ENCODE results near the gene IL6R. TPM values are rescaled to one million over a fixed set of nuclear protein-coding genes. Genes with fewer than 3 reads are reported as not detected.

Gene IL6R
- polyA plus RNA-seq, 2 donors: 2.7 to 3.4 TPM

- Histone ChIP-seq H3K27ac (ENCODE audit: low read depth in 2 of 2, low read length in 1 of 2) (peak overlapping the region in 1 of 2 donors; percentile 50), H3K9me3 (ENCODE audit: control insufficient read depth in 2 of 2, insufficient read depth in 1 of 2, low read depth in 1 of 2, low read length in 1 of 2) (no peaks in the 10 kb centered on the region), H3K36me3 (ENCODE audit: control insufficient read depth in 2 of 2, insufficient read depth in 2 of 2, low read length in 1 of 2) (peaks cover 3 to 7% of the 10 kb centered on the region in 2 donors), H3K27me3 (ENCODE audit: control insufficient read depth in 1 of 2, insufficient read depth in 2 of 2, low read length in 2 of 2) (no peaks in the 10 kb centered on the region), H3K4me3 (ENCODE audit: low read depth in 1 of 2, low read length in 2 of 2) (no peak overlapping the region), H3K4me1 (ENCODE audit: control insufficient read depth in 2 of 2, insufficient read depth in 2 of 2, low read length in 1 of 2) (peaks cover 5 to 6% of the 10 kb centered on the region in 2 donors)
- WGBS, 2 donors: 59 to 61% methylated on average over 7 of the region's 7 CpGs
Observed at GRCh38 chr1:154445040-154445472, 39.9 kb downstream of the IL6R start.

- peaks cover 3 to 5% of the 10 kb centered on the region in 2 donors for H3K4me1 ChIP-seq (ENCODE audit: control insufficient read depth in 2 of 2, insufficient read depth in 2 of 2, low read length in 1 of 2)
Observed at GRCh38 chr1:154446292-154446691, 41.1 kb downstream of the IL6R start.

DNA sequence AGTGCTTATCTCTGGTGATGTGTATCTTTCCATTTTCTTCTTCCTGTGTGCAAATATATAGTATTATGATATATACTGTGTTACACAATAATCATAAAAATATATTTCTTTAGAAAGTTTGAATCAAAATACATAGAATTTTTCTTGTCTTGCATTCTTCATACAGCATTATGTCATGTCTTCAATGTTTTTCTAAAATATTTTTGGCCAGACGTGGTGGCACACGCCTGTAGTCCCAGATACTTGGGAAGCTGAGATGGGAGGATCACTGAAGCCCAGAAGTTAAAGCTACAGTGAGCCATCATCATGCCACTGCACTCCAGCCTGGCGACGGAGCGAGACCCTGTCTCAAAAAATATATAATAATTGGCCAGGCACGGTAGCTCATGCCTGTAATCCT lies 41.6 kb downstream of the IL6R start:
- H3K4me3 ChIP-seq (ENCODE audit: low read depth in 1 of 2, low read length in 2 of 2): no peak overlapping the region
- WGBS, 2 donors: 87 to 93% methylated on average over 6 of the region's 6 CpGs
- peak overlapping the region in 1 of 2 donors; percentile 10 for H3K27ac ChIP-seq (ENCODE audit: low read depth in 2 of 2, low read length in 1 of 2)
- peaks cover 0 to 5% of the 10 kb centered on the region in 2 donors for H3K4me1 ChIP-seq (ENCODE audit: control insufficient read depth in 2 of 2, insufficient read depth in 2 of 2, low read length in 1 of 2)
- no peaks in the 10 kb centered on the region for H3K27me3 ChIP-seq (ENCODE audit: control insufficient read depth in 1 of 2, insufficient read depth in 2 of 2, low read length in 2 of 2)
- peaks cover 6 to 11% of the 10 kb centered on the region in 2 donors for H3K36me3 ChIP-seq (ENCODE audit: control insufficient read depth in 2 of 2, insufficient read depth in 2 of 2, low read length in 1 of 2)
- no peaks in the 10 kb centered on the region for H3K9me3 ChIP-seq (ENCODE audit: control insufficient read depth in 2 of 2, insufficient read depth in 1 of 2, low read depth in 1 of 2, low read length in 1 of 2)

More at GRCh38 chr1:154446292-154446691, 41.1 kb downstream of the IL6R start:
- peaks cover 6 to 11% of the 10 kb centered on the region in 2 donors for H3K36me3 ChIP-seq (ENCODE audit: control insufficient read depth in 2 of 2, insufficient read depth in 2 of 2, low read length in 1 of 2)
- no peaks in the 10 kb centered on the region for H3K9me3 ChIP-seq (ENCODE audit: control insufficient read depth in 2 of 2, insufficient read depth in 1 of 2, low read depth in 1 of 2, low read length in 1 of 2)
- H3K27ac ChIP-seq (ENCODE audit: low read depth in 2 of 2, low read length in 1 of 2): peak overlapping the region; percentile 60 to 76
- no peak overlapping the region for H3K4me3 ChIP-seq (ENCODE audit: low read depth in 1 of 2, low read length in 2 of 2)
- H3K27me3 ChIP-seq (ENCODE audit: control insufficient read depth in 1 of 2, insufficient read depth in 2 of 2, low read length in 2 of 2): no peaks in the 10 kb centered on the region
- 72 to 74% methylated on average over 10 of the region's 10 CpGs for WGBS, 2 donors

DNA sequence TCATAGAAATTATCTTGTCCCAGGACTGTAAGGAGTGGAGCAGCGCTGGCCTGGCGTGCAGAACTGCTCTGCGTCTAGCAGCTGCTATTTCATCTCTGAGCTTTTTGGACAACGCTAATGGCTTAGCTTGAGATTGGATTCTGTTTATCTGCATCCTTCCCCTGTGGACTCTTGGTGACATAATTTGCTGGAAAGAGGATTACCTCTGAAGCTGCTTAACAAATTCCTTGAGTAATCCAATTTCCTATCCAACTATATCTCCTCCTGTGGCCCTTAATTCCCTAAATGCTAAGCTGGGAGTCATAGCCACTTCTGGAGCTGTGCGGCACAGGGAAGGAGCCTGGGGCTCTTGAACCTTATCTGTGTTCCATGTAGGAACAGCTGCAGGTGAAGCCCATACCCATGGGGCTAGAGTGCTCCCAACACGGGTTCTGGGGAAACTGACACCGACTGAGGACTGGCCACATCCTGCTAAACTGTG lies 43.2 kb downstream of the IL6R start:
- Histone ChIP-seq H3K27me3 (ENCODE audit: control insufficient read depth in 1 of 2, insufficient read depth in 2 of 2, low read length in 2 of 2) (no peaks in the 10 kb centered on the region), H3K4me3 (ENCODE audit: low read depth in 1 of 2, low read length in 2 of 2) (no peak overlapping the region), H3K36me3 (ENCODE audit: control insufficient read depth in 2 of 2, insufficient read depth in 2 of 2, low read length in 1 of 2) (peaks cover 6 to 11% of the 10 kb centered on the region in 2 donors), H3K9me3 (ENCODE audit: control insufficient read depth in 2 of 2, insufficient read depth in 1 of 2, low read depth in 1 of 2, low read length in 1 of 2) (no peaks in the 10 kb centered on the region), H3K27ac (ENCODE audit: low read depth in 2 of 2, low read length in 1 of 2) (peak overlapping the region in 1 of 2 donors; percentile 1), H3K4me1 (ENCODE audit: control insufficient read depth in 2 of 2, insufficient read depth in 2 of 2, low read length in 1 of 2) (peaks cover 3 to 4% of the 10 kb centered on the region in 2 donors)
- 72 to 73% methylated on average over 7 of the region's 7 CpGs for WGBS, 2 donors

DNA sequence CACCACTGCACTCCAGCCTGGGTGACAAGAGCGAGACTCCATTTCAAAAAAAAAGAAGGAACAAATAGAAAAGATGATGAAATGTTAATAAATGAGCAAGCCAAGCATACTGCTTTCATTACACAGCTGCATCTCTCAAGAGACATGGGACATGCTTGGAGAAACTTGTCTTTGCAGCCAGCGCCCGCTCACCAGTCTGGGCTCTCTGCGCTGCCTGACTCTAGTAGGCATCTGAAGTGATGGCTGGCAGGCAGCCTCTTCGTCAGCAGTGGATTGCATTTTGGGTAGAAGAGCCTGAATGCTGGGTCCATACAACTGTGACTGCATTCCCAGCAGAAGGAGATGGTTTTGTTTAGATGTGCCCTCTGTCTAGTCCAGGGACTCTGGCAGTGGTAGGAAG lies 48.0 kb downstream of the IL6R start:
- Histone ChIP-seq H3K36me3 (ENCODE audit: control insufficient read depth in 2 of 2, insufficient read depth in 2 of 2, low read length in 1 of 2) (peaks cover 8 to 10% of the 10 kb centered on the region in 2 donors), H3K9me3 (ENCODE audit: control insufficient read depth in 2 of 2, insufficient read depth in 1 of 2, low read depth in 1 of 2, low read length in 1 of 2) (no peaks in the 10 kb centered on the region), H3K27me3 (ENCODE audit: control insufficient read depth in 1 of 2, insufficient read depth in 2 of 2, low read length in 2 of 2) (no peaks in the 10 kb centered on the region), H3K4me3 (ENCODE audit: low read depth in 1 of 2, low read length in 2 of 2) (no peak overlapping the region), H3K27ac (ENCODE audit: low read depth in 2 of 2, low read length in 1 of 2) (peak overlapping the region; percentile 50 to 59), H3K4me1 (ENCODE audit: control insufficient read depth in 2 of 2, insufficient read depth in 2 of 2, low read length in 1 of 2) (peaks cover 0 to 5% of the 10 kb centered on the region in 2 donors)
- 79 to 81% methylated on average over 5 of the region's 5 CpGs for WGBS, 2 donors

GRCh38 chr1:154453574-154454352 lies 48.6 kb downstream of the IL6R start:
- WGBS, 2 donors: 51 to 52% methylated on average over 5 of the region's 5 CpGs
- Histone ChIP-seq H3K9me3 (ENCODE audit: control insufficient read depth in 2 of 2, insufficient read depth in 1 of 2, low read depth in 1 of 2, low read length in 1 of 2) (no peaks in the 10 kb centered on the region), H3K36me3 (ENCODE audit: control insufficient read depth in 2 of 2, insufficient read depth in 2 of 2, low read length in 1 of 2) (peaks cover 4 to 10% of the 10 kb centered on the region in 2 donors), H3K4me1 (ENCODE audit: control insufficient read depth in 2 of 2, insufficient read depth in 2 of 2, low read length in 1 of 2) (peaks cover 0 to 5% of the 10 kb centered on the region in 2 donors), H3K27me3 (ENCODE audit: control insufficient read depth in 1 of 2, insufficient read depth in 2 of 2, low read length in 2 of 2) (no peaks in the 10 kb centered on the region), H3K4me3 (ENCODE audit: low read depth in 1 of 2, low read length in 2 of 2) (no peak overlapping the region), H3K27ac (ENCODE audit: low read depth in 2 of 2, low read length in 1 of 2) (peak overlapping the region; percentile 50 to 59)

- WGBS, 2 donors: 85% methylated on average over 5 of the region's 5 CpGs
- Histone ChIP-seq H3K36me3 (ENCODE audit: control insufficient read depth in 2 of 2, insufficient read depth in 2 of 2, low read length in 1 of 2) (peaks cover 4 to 8% of the 10 kb centered on the region in 2 donors), H3K27me3 (ENCODE audit: control insufficient read depth in 1 of 2, insufficient read depth in 2 of 2, low read length in 2 of 2) (no peaks in the 10 kb centered on the region), H3K9me3 (ENCODE audit: control insufficient read depth in 2 of 2, insufficient read depth in 1 of 2, low read depth in 1 of 2, low read length in 1 of 2) (no peaks in the 10 kb centered on the region), H3K4me3 (ENCODE audit: low read depth in 1 of 2, low read length in 2 of 2) (no peak overlapping the region), H3K4me1 (ENCODE audit: control insufficient read depth in 2 of 2, insufficient read depth in 2 of 2, low read length in 1 of 2) (peaks cover 0 to 5% of the 10 kb centered on the region in 2 donors), H3K27ac (ENCODE audit: low read depth in 2 of 2, low read length in 1 of 2) (no peak overlapping the region)
Observed at GRCh38 chr1:154454386-154455120, 49.4 kb downstream of the IL6R start.

- peaks cover 0 to 5% of the 10 kb centered on the region in 2 donors for H3K4me1 ChIP-seq (ENCODE audit: control insufficient read depth in 2 of 2, insufficient read depth in 2 of 2, low read length in 1 of 2)
- peaks cover 0 to 4% of the 10 kb centered on the region in 2 donors for H3K36me3 ChIP-seq (ENCODE audit: control insufficient read depth in 2 of 2, insufficient read depth in 2 of 2, low read length in 1 of 2)
- no peak overlapping the region for H3K27ac ChIP-seq (ENCODE audit: low read depth in 2 of 2, low read length in 1 of 2)
- no peaks in the 10 kb centered on the region for H3K9me3 ChIP-seq (ENCODE audit: control insufficient read depth in 2 of 2, insufficient read depth in 1 of 2, low read depth in 1 of 2, low read length in 1 of 2)
- WGBS, 2 donors: 94 to 95% methylated on average over 6 of the region's 6 CpGs
- no peak overlapping the region for H3K4me3 ChIP-seq (ENCODE audit: low read depth in 1 of 2, low read length in 2 of 2)
- no peaks in the 10 kb centered on the region for H3K27me3 ChIP-seq (ENCODE audit: control insufficient read depth in 1 of 2, insufficient read depth in 2 of 2, low read length in 2 of 2)
Observed at GRCh38 chr1:154456631-154457030, 51.5 kb downstream of the IL6R start.

DNA sequence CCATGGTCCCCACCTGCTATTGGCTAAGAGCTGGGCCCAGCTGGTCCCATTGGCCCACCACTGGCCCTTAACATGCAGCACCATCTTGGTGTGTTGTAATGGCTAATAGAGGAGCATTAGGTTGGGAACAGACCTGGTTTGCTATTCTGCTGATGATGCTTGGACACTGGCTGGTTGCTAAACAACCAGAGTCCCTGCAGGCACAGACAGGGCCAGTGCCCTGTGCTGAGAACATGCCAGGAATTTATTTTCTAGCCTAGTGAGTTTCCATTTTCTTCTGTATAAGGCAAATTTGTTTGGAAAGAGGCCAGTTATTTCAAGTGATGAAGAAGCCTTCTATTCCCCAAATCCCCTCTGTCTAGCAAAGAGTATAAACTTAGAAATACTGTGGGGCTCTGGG lies 53.9 kb downstream of the IL6R start:
- H3K27ac ChIP-seq (ENCODE audit: low read depth in 2 of 2, low read length in 1 of 2): no peak overlapping the region
- no peaks in the 10 kb centered on the region for H3K27me3 ChIP-seq (ENCODE audit: control insufficient read depth in 1 of 2, insufficient read depth in 2 of 2, low read length in 2 of 2)
- H3K9me3 ChIP-seq (ENCODE audit: control insufficient read depth in 2 of 2, insufficient read depth in 1 of 2, low read depth in 1 of 2, low read length in 1 of 2): no peaks in the 10 kb centered on the region
- H3K36me3 ChIP-seq (ENCODE audit: control insufficient read depth in 2 of 2, insufficient read depth in 2 of 2, low read length in 1 of 2): peaks cover 0 to 4% of the 10 kb centered on the region in 2 donors
- H3K4me3 ChIP-seq (ENCODE audit: low read depth in 1 of 2, low read length in 2 of 2): no peak overlapping the region
- no peaks in the 10 kb centered on the region for H3K4me1 ChIP-seq (ENCODE audit: control insufficient read depth in 2 of 2, insufficient read depth in 2 of 2, low read length in 1 of 2)
